OCI-LY1 (cell line): Measurements from ENCODE around the gene IL1R2.

Source experiments
- CTCF ChIP-seq: fragments of 200-600 bp; sonication (generic), shearing (Covaris generic); IDR thresholded peaks from 2 replicates; pipeline ENCODE4 v1.5.1; 2017; ENCODE audit warnings: mild to moderate bottlenecking, antibody characterized with exemption, low read length, moderate library complexity, mixed read lengths
- EZH2 ChIP-seq: fragments of 200-600 bp; sonication (generic), shearing (Covaris generic); IDR thresholded peaks from 2 replicates; pipeline ENCODE4 v1.8.0; 2017; ENCODE audit warnings: borderline replicate concordance, mixed run types, mild to moderate bottlenecking, antibody characterized with exemption, low read length, moderate library complexity, mixed read lengths

GRCh38 chr2:102034683-102035548 lies 43.2 kb downstream of the IL1R2 start:
- TF ChIP-seq EZH2 (no peak), CTCF (no peak)
